ENCODE data around the gene ARSI.

ARSI gene

DNA sequence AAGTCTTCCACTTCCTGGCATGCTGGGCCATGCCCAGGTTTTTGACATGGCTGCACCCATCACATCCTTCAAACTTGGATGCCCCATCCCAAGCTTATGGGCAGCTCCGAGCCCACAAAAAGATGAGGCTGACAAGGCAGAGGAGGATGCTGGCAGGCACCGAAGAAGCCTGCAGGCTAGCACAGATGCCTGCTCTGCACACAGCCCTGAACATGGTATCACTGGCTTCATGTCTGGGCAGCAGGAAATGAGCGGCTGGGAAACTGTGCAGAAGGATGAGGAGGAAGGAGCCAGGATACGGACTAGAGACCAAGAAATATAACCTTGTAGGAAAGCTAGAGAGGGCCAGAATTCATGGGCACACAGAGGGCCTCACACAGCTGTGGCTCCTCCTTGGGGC lies 27.9 kb downstream of the ARSI start:
- Histone ChIP-seq H3K4me1 (ENCODE audit: control insufficient read depth, insufficient read depth, low read depth, low read length) (peaks cover 12% of the 10 kb centered on the region), H3K9ac (ENCODE audit: low read length) (no peak overlapping the region), H4K91ac (ENCODE audit: low read length) (no peak overlapping the region), H2AK5ac (ENCODE audit: low read length, severe bottlenecking) (no peak overlapping the region), H3K23ac (ENCODE audit: low read length in 2 of 2) (no peak overlapping the region), H2BK5ac (ENCODE audit: low read depth, low read length, poor library complexity, severe bottlenecking) (no peak overlapping the region), H3K27me3 (ENCODE audit: control insufficient read depth in 1 of 2, insufficient read depth in 1 of 2, low read length in 2 of 2) (no peaks in the 10 kb centered on the region), H3K9me3 (ENCODE audit: control insufficient read depth, low read length) (no peaks in the 10 kb centered on the region), H3K4me2 (ENCODE audit: low read length, poor library complexity, severe bottlenecking) (no peak overlapping the region), H2BK120ac (ENCODE audit: low read depth, low read length) (no peak overlapping the region), H3K4me3 (ENCODE audit: insufficient read depth in 1 of 2, low read depth in 1 of 2, low read length in 2 of 2) (no peak overlapping the region), H3K36me3 (ENCODE audit: control insufficient read depth in 1 of 2, insufficient read depth in 2 of 2, low read depth in 1 of 2, low read length in 2 of 2) (peaks cover 0 to 7% of the 10 kb centered on the region in 2 experiments), H2BK12ac (ENCODE audit: low read length in 2 of 2) (no peak overlapping the region), H2BK15ac (ENCODE audit: low read depth, poor library complexity, severe bottlenecking) (no peak overlapping the region), H3K79me1 (replicated peaks; ENCODE audit: low read length, poor library complexity, severe bottlenecking) (peaks cover 2% of the 10 kb centered on the region), H3K18ac (ENCODE audit: low read depth in 1 of 2, low read length in 2 of 2) (no peak overlapping the region), H3K14ac (ENCODE audit: low read length in 2 of 2) (no peak overlapping the region), H2AFZ (ENCODE audit: low read depth, low read length) (no peak overlapping the region), H3K4ac (ENCODE audit: low read depth in 1 of 2, low read length in 2 of 2) (no peak overlapping the region), H4K8ac (ENCODE audit: low read length) (no peak overlapping the region), H3K27ac (ENCODE audit: low read length, poor library complexity, severe bottlenecking) (no peak overlapping the region)
- DNase-seq = no peak
- 78% methylated on average over 4 of the region's 4 CpGs for WGBS

DNA sequence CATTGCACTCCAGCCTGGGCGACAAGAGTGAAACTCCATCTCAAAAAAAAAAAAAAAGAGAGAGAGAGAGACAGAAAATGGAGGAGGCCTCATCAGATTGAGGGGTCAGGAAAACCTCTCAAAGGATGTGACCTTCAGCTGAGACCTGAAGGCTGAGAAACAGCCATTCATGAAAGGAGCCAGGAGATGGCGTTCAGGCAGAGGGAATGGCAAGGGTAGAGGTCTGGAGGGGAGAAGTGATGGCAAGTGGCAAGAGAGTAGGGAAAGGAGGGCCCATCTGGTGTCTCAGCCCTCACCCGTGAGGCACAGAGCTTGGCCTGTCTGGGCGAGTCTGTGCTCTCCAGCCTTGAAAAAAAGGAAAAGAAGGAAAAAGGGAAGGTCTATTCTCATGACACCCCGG lies 30.2 kb downstream of the ARSI start:
- Histone ChIP-seq H3K27ac (ENCODE audit: low read length, poor library complexity, severe bottlenecking) (no peak overlapping the region), H2BK12ac (ENCODE audit: low read length in 2 of 2) (no peak overlapping the region), H3K4me3 (ENCODE audit: insufficient read depth in 1 of 2, low read depth in 1 of 2, low read length in 2 of 2) (no peak overlapping the region), H3K14ac (ENCODE audit: low read length in 2 of 2) (no peak overlapping the region), H4K8ac (ENCODE audit: low read length) (no peak overlapping the region), H3K23ac (ENCODE audit: low read length in 2 of 2) (no peak overlapping the region), H2AK5ac (ENCODE audit: low read length, severe bottlenecking) (no peak overlapping the region), H2BK120ac (ENCODE audit: low read depth, low read length) (no peak overlapping the region), H3K79me1 (replicated peaks; ENCODE audit: low read length, poor library complexity, severe bottlenecking) (peaks cover 2% of the 10 kb centered on the region), H3K4me1 (ENCODE audit: control insufficient read depth, insufficient read depth, low read depth, low read length) (no peaks in the 10 kb centered on the region), H3K9ac (ENCODE audit: low read length) (no peak overlapping the region), H2AFZ (ENCODE audit: low read depth, low read length) (no peak overlapping the region), H3K36me3 (ENCODE audit: control insufficient read depth in 1 of 2, insufficient read depth in 2 of 2, low read depth in 1 of 2, low read length in 2 of 2) (peaks cover 0 to 7% of the 10 kb centered on the region in 2 experiments), H3K27me3 (ENCODE audit: control insufficient read depth in 1 of 2, insufficient read depth in 1 of 2, low read length in 2 of 2) (no peaks in the 10 kb centered on the region), H3K4ac (ENCODE audit: low read depth in 1 of 2, low read length in 2 of 2) (no peak overlapping the region), H3K4me2 (ENCODE audit: low read length, poor library complexity, severe bottlenecking) (no peak overlapping the region), H2BK5ac (ENCODE audit: low read depth, low read length, poor library complexity, severe bottlenecking) (no peak overlapping the region), H2BK15ac (ENCODE audit: low read depth, poor library complexity, severe bottlenecking) (no peak overlapping the region), H3K9me3 (ENCODE audit: control insufficient read depth, low read length) (no peaks in the 10 kb centered on the region), H3K18ac (ENCODE audit: low read depth in 1 of 2, low read length in 2 of 2) (no peak overlapping the region), H4K91ac (ENCODE audit: low read length) (no peak overlapping the region)
- peak; percentile 72 for DNase-seq
- 47% methylated on average over 4 of the region's 5 CpGs for WGBS

DNA sequence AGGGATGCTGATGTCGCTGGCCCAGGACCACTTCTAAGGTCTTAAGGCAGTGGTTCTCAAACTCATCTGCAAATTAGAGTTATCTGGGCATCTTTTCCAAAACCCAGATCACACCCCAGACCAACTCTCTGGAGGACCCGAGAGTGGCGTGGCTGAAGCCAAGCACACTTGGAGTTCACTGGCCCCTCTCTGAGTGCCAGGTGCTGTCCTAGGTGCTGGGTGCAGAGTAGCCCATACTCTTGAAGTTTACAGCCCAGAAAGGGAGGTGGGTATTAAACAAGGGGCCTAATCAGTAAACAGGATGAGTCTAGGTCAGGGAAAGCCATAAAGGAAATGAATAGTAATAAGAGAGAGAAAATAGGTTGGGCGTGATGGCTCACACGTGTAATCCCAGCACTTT lies 30.8 kb downstream of the ARSI start:
- no peak overlapping the region for H3K4me3 ChIP-seq (ENCODE audit: insufficient read depth in 1 of 2, low read depth in 1 of 2, low read length in 2 of 2)
- peaks cover 2% of the 10 kb centered on the region for H3K4me1 ChIP-seq (ENCODE audit: control insufficient read depth, insufficient read depth, low read depth, low read length)
- no peaks in the 10 kb centered on the region for H3K27me3 ChIP-seq (ENCODE audit: control insufficient read depth in 1 of 2, insufficient read depth in 1 of 2, low read length in 2 of 2)
- H2BK120ac ChIP-seq (ENCODE audit: low read depth, low read length) = no peak overlapping the region
- no peak overlapping the region for H4K91ac ChIP-seq (ENCODE audit: low read length)
- no peak overlapping the region for H3K4me2 ChIP-seq (ENCODE audit: low read length, poor library complexity, severe bottlenecking)
- no peak overlapping the region for H2BK15ac ChIP-seq (ENCODE audit: low read depth, poor library complexity, severe bottlenecking)
- H3K23ac ChIP-seq (ENCODE audit: low read length in 2 of 2) = no peak overlapping the region
- H3K36me3 ChIP-seq (ENCODE audit: control insufficient read depth in 1 of 2, insufficient read depth in 2 of 2, low read depth in 1 of 2, low read length in 2 of 2) = peaks cover 0 to 7% of the 10 kb centered on the region in 2 experiments
- H3K27ac ChIP-seq (ENCODE audit: low read length, poor library complexity, severe bottlenecking) = no peak overlapping the region
- H2AK5ac ChIP-seq (ENCODE audit: low read length, severe bottlenecking) = no peak overlapping the region
- H3K9me3 ChIP-seq (ENCODE audit: control insufficient read depth, low read length) = no peaks in the 10 kb centered on the region
- no peak overlapping the region for H4K8ac ChIP-seq (ENCODE audit: low read length)
- peaks cover 2% of the 10 kb centered on the region for H3K79me1 ChIP-seq (replicated peaks; ENCODE audit: low read length, poor library complexity, severe bottlenecking)
- H2BK5ac ChIP-seq (ENCODE audit: low read depth, low read length, poor library complexity, severe bottlenecking) = no peak overlapping the region
- no peak overlapping the region for H3K18ac ChIP-seq (ENCODE audit: low read depth in 1 of 2, low read length in 2 of 2)
- WGBS = 91% methylated on average over 5 of the region's 5 CpGs
- H2AFZ ChIP-seq (ENCODE audit: low read depth, low read length) = no peak overlapping the region
- H2BK12ac ChIP-seq (ENCODE audit: low read length in 2 of 2) = no peak overlapping the region
- no peak overlapping the region for H3K4ac ChIP-seq (ENCODE audit: low read depth in 1 of 2, low read length in 2 of 2)
- H3K9ac ChIP-seq (ENCODE audit: low read length) = no peak overlapping the region
- no peak overlapping the region for H3K14ac ChIP-seq (ENCODE audit: low read length in 2 of 2)
- peak; percentile 23 for DNase-seq

DNA sequence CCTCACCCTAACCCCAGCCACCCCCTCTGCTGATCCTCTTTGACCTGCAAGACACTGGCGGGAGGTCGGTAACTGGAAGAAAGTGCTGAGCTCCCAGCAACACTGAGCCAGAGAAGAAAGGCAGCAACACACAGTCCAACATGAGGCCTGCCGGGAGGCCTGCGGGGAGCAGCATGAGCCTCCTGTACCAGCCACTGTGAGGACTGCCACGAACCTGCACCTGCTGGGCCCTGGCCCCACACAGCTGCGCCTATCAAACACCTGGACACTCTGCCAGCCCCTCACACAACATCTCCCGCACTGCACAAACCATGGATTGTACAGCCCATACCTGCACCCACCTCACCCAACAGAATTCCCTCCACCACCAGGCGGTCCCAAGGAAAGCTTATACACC lies 31.4 kb downstream of the ARSI start:
- Histone ChIP-seq H3K27me3 (ENCODE audit: control insufficient read depth in 1 of 2, insufficient read depth in 1 of 2, low read length in 2 of 2) (no peaks in the 10 kb centered on the region), H2BK5ac (ENCODE audit: low read depth, low read length, poor library complexity, severe bottlenecking) (no peak overlapping the region), H3K27ac (ENCODE audit: low read length, poor library complexity, severe bottlenecking) (no peak overlapping the region), H2BK120ac (ENCODE audit: low read depth, low read length) (no peak overlapping the region), H3K23ac (ENCODE audit: low read length in 2 of 2) (no peak overlapping the region), H2BK12ac (ENCODE audit: low read length in 2 of 2) (no peak overlapping the region), H3K9me3 (ENCODE audit: control insufficient read depth, low read length) (no peaks in the 10 kb centered on the region), H3K4me2 (ENCODE audit: low read length, poor library complexity, severe bottlenecking) (no peak overlapping the region), H3K4me3 (ENCODE audit: insufficient read depth in 1 of 2, low read depth in 1 of 2, low read length in 2 of 2) (no peak overlapping the region), H2BK15ac (ENCODE audit: low read depth, poor library complexity, severe bottlenecking) (no peak overlapping the region), H3K4ac (ENCODE audit: low read depth in 1 of 2, low read length in 2 of 2) (no peak overlapping the region), H3K4me1 (ENCODE audit: control insufficient read depth, insufficient read depth, low read depth, low read length) (peaks cover 5% of the 10 kb centered on the region), H3K36me3 (ENCODE audit: control insufficient read depth in 1 of 2, insufficient read depth in 2 of 2, low read depth in 1 of 2, low read length in 2 of 2) (peaks cover 0 to 7% of the 10 kb centered on the region in 2 experiments), H2AFZ (ENCODE audit: low read depth, low read length) (no peak overlapping the region), H3K14ac (ENCODE audit: low read length in 2 of 2) (no peak overlapping the region), H3K79me1 (replicated peaks; ENCODE audit: low read length, poor library complexity, severe bottlenecking) (no peaks in the 10 kb centered on the region), H3K18ac (ENCODE audit: low read depth in 1 of 2, low read length in 2 of 2) (no peak overlapping the region), H4K91ac (ENCODE audit: low read length) (no peak overlapping the region), H3K9ac (ENCODE audit: low read length) (no peak overlapping the region), H2AK5ac (ENCODE audit: low read length, severe bottlenecking) (no peak overlapping the region), H4K8ac (ENCODE audit: low read length) (no peak overlapping the region)
- no peak for DNase-seq
- WGBS = 98% methylated on average over 8 of the region's 8 CpGs
